NCI-H69 (cell line): ENCODE measurements around the gene LTBP2.

Experiments
- DNase-seq: peaks from one replicate; lab custom pipeline; 2025; lab: John Stamatoyannopoulos, UW

Gene LTBP2

DNA sequence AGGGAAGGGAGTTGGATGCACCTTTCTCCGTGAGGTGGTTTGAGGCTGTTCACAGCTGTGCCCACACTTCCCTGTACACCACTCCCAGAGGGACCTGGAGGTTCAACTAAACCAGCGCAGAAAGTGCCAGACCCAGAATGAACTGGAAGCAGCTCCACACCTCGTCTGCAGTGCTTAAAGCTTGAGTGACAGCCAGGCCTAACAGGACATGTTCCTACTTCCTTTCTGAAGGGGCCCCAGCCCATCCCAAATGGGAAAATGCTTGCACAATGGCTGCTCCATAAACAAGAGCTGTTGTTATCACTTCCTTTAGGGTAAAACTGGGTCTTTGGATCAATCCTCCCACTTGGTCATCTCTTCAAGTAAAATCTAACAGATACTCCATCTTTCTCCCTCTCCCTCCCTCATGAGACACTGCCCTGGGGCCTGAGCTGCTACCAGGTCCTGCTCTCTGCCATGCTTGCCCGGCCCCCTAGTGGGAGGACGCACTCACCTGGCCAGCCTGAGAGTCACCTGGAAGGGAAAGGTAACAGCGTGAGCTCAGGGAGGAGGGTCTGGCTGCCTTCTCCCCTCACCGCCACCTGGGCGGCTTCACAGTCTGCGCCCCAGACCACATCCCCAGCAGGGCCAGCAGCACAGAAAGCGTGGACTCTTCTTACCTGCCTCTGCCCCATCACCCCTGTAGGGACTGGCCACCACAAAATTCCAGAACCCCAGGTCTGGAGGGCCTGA is 85.0 kb downstream of the LTBP2 start:
- DNase-seq = no peak

- no peak for DNase-seq
Measured at GRCh38 chr14:74525361-74525851, 86.6 kb downstream of the LTBP2 start.

DNA sequence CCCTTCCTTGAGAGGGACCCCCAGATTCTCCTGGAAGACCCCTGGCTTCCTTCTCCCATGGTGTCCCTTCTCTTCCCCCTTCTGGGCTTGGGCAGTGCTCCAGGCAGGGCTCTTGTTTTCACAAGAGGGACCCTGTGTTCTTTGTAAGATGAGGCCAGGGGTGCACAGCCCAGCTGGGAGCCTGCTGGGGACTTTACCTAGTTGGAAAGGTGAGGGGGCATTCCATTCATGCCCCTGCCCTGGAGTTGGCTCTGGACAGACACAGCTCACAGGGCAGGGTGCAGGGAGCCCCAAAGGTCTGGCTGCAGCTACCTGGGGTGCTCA is 87.3 kb downstream of the LTBP2 start:
- DNase-seq = no peak

DNA sequence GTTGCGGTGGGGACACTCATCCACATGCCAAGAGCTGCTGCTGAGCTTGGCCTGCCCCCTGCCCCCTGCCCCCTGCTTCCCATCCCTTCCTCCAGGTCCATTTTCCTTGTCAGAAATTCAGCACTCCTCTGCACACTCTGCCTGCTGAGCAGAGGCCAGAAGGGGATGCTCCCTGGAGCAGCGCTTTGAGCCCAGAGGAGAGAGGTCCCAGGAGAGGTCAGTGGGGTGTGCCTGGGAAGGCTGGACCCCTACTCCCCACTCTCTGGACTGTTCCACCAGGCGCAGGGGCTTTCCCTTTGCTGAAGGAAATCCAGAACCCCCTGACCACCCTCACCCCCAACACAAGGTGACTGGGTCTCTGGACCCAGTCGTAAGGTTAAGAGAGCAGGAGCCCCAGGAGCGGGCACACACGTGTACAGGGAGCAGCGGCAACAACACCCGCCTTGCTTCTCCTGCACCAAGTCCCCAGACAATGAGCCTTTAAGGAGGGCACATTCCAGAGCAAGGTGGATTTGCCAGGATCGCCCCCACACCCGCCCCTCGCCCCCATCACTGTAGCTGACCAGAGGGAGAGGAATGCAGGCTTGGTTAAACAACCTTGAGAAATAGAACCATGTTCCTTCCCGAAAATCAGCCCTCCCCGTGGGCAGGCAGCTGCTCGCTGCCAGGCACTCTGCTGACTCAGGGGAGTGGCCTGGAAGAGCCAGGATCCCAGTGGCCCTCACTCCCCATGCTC is 87.8 kb downstream of the LTBP2 start:
- DNase-seq = no peak

DNA sequence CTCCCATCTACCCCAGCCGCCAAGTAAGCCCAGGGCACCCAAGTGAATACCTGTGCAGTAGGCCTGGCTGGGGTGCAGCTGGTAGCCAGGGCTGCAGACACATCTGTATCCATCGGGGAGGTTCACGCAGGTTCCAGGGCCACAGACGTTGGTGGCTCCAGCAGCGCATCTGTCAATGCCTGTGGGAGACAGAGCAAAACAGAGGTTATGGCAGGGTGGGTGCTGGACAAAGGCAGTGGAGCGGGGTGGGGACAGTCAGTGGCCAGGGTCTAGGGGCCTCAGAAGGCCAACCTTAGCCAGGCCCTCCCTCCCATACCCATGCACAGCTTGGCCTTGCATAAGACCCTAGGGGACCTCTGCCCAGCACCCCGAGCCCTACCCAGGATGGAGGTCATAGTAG is 89.3 kb downstream of the LTBP2 start:
- DNase-seq = no peak

DNA sequence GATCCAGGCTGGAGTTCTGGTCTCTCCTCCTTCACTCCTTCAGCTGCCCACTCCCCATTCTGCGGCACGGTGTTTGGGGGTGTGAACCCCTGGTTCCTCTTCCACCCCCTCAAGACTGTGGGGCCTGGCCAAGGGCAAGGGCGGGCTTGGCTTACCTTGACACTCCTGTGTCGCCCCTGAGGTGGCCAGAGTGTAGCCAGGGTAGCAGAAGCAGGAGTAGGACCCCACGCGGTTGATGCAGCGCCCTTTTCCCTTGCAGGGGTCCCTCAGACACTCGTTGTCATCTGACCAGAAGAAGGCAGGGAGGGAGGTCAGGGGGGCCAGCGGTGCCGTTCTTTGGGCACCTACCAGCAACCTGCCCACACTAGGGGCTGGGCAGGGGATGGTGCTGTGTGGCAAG is 90.3 kb downstream of the LTBP2 start:
- no peak for DNase-seq

- no peak for DNase-seq
Measured at GRCh38 chr14:74519316-74520074, 92.5 kb downstream of the LTBP2 start.

- DNase-seq = no peak
Measured at GRCh38 chr14:74518221-74518620, 93.8 kb downstream of the LTBP2 start.

GRCh38 chr14:74517731-74518130 is 94.3 kb downstream of the LTBP2 start:
- no peak for DNase-seq

DNA sequence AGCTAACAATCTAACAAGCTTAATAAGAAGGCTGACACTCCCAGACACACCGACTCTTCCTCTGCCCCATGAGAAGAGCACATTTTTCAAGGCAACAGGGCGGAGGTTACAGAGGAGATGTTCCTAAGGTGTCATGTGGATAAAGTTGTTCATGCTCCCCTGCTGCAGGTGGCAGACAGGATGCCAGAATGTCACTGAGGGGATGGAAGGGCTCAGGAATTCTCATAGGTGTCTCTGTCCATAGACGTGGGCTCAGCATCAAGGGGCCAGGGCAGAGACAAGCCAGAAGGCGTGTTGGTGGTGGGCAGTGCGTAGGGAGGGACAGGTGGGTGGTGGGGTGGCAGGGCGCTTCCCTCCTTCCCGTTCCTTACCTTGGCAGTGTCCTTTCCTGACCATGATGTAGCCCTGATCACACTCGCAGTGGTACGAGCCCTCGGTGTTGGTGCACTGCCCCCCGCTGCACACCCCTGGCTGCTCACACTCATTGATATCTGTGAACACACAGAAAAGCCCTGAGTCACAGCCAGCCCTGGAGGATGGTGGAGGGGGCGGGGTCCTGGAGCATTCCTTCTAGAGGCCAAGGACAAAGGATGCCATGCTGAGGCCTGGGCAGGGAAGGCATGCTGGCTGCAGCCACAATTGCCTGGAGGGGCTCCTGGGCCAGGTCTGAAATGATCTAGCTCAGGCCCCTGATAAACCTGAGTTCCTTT is 95.4 kb downstream of the LTBP2 start:
- peak; percentile 10 for DNase-seq

DNA sequence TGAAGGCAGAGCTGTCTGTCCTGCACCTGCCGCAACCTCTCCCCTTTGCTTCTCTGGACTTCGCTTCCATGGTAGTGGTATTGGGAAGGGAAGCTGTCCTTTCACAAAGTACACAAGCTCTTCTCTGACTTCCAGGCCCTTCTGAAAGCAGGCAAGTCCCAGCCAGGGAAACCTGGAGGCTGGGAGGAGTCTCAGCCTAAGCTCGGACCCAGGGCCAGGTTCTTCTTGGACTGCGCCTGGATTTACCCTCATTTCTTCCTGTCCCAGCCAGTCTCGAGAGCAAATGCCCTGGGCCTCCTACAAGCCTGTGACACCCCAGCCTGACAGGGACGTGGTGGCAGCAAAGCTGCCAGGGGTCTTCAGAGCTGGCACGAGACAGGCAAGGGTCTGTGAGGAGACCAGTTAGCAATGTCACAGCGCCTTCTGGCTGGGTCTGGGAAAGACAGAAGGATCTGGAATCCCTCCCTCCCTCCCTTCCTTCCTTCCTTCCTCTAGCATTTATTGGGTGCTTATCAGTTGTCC is 96.1 kb downstream of the LTBP2 start:
- DNase-seq = no peak

GRCh38 chr14:74514471-74514941 is 97.5 kb downstream of the LTBP2 start:
- DNase-seq = no peak

- DNase-seq = no peak
Measured at GRCh38 chr14:74511966-74512830, 99.8 kb downstream of the LTBP2 start.

- DNase-seq = no peak
Measured at GRCh38 chr14:74510959-74511409, 101.1 kb downstream of the LTBP2 start.

GRCh38 chr14:74510223-74510931 is 101.7 kb downstream of the LTBP2 start:
- DNase-seq = no peak

GRCh38 chr14:74509587-74510222 is 102.3 kb downstream of the LTBP2 start:
- no peak for DNase-seq

DNA sequence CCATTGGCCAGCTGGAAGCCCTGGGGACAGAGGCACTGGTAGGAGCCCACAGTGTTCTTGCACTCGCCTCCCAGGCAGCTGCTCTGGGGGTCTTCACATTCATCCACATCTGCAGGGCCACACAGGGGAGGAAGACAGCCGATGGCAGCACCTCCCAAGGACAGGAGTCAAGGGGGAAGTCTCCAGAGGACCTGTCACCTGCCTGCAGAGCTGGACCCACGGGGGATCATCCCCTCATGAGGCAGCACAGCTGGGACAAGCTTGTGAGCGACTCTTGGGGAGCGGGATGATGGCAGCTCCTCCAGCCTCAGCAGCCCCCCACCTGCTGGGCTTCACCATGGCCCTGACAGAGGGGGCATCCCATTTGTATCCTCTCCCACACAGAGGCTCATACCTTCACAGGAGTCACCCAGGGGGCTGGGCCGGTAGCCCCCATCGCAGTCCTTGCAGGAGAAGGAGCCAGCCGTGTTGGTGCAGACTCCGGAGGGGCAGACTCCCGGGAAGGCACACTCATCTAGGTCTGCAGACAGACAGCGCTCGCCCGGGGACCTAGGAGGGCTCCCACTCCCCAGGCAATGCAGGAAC is 103.1 kb downstream of the LTBP2 start:
- no peak for DNase-seq

GRCh38 chr14:74508292-74508731 is 103.7 kb downstream of the LTBP2 start:
- DNase-seq = peak; percentile 81

- no peak for DNase-seq
Measured at GRCh38 chr14:74507840-74508239, 104.2 kb downstream of the LTBP2 start.
